ENCODE results near the gene ZNF277. TPM values are rescaled to one million over a fixed set of nuclear protein-coding genes. Genes with fewer than 3 reads are reported as not detected.

The ZNF277 gene
- total and polyA plus RNA-seq, 2 donors (not counting 3 experiments of a cell fraction or from before 2014, with no cell fraction given): 7.8 to 22.6 TPM

- Histone ChIP-seq H3K4me1 (ENCODE audit: control insufficient read depth, extremely low read depth, insufficient read depth, low read length) (no peaks in the 10 kb centered on the region), H3K36me3 (ENCODE audit: control insufficient read depth in 2 of 2, extremely low read depth in 1 of 2, insufficient read depth in 2 of 2, low read length in 2 of 2) (no peaks in the 10 kb centered on the region), H3K4me3 (replicated peaks in 1 of 3; ENCODE audit: insufficient read depth in 1 of 3, low read depth in 1 of 3, low read length in 3 of 3) (no peak overlapping the region), H3K27ac (ENCODE audit: insufficient read depth, low read depth, low read length) (no peak overlapping the region), H4K20me1 (replicated peaks; ENCODE audit: control insufficient read depth, extremely low read depth, insufficient read depth, low read length) (no peaks in the 10 kb centered on the region), H3K9me3 (replicated peaks; ENCODE audit: control insufficient read depth, insufficient read depth, low read length) (no peaks in the 10 kb centered on the region), H3K9ac (replicated peaks; ENCODE audit: extremely low read depth, insufficient read depth, low read length) (no peak overlapping the region), H3K79me2 (ENCODE audit: control insufficient read depth, insufficient read depth, low read length) (peaks cover 4% of the 10 kb centered on the region), H2AFZ (ENCODE audit: low read depth, low read length) (no peak overlapping the region), H3K9me1 (replicated peaks; ENCODE audit: control insufficient read depth, extremely low read depth, insufficient read depth, low read length) (no peaks in the 10 kb centered on the region), H3K27me3 (ENCODE audit: control insufficient read depth in 2 of 2, insufficient read depth in 2 of 2, low read length in 2 of 2) (no peaks in the 10 kb centered on the region), H3K4me2 (ENCODE audit: insufficient read depth, low read length) (no peak overlapping the region)
- FAIRE-seq (no peak), DNase-seq (ENCODE audit: low read depth, low spot score) (no peak)
- no peak for TF ChIP-seq FOS (IDR thresholded peaks at IDR 0.05; ENCODE audit: borderline replicate concordance, insufficient read depth, low read length)
- no peak for TF ChIP-seq CTCF (IDR thresholded peaks at IDR 0.05; ENCODE audit: extremely low read depth in 1 of 2, insufficient read depth in 1 of 2, low read depth in 1 of 2, low read length in 2 of 2)
- no peak for TF ChIP-seq GATA2 (IDR thresholded peaks at IDR 0.05; ENCODE audit: insufficient read depth, insufficient read length, low read depth, low read length)
- TF ChIP-seq POLR2A (IDR thresholded peaks at IDR 0.05; ENCODE audit: low read depth, low read length): no peak
- TF ChIP-seq MAX (IDR thresholded peaks at IDR 0.05; ENCODE audit: insufficient read depth, insufficient read length): no peak
- TF ChIP-seq JUN (IDR thresholded peaks at IDR 0.05; ENCODE audit: borderline replicate concordance, insufficient read depth, insufficient read length, low read depth): no peak
- no peak for TF ChIP-seq EZH2 (IDR thresholded peaks at IDR 0.05; ENCODE audit: borderline replicate concordance, low read depth, low read length, severe bottlenecking)
- no TSS peak for BruUV-seq (replicated peaks)
- ChIA-PET CTCF (interaction anchor here (1.3 kb wide), 1 partner anchor 11 kb away, joined by 5 read pairs; no protein-coding TSS in a partner anchor), POLR2A (no interaction called here)
- dilution Hi-C loops (cut with MboI; ENCODE audit: extremely low pct_ligation_motif_present, low sequenced_read_pairs): no loop called here
- intact Hi-C loops (cut with micrococcal nuclease): no loop called here
Observed at GRCh38 chr7:112236597-112236996, 30.1 kb downstream of the ZNF277 start.

All from endothelial cell of umbilical vein (primary cell).